SH-SY5Y (cell line): ENCODE data around the gene DIAPH1.

Source experiments
- GATA2 ChIP-seq: IDR thresholded peaks from 2 replicates; pipeline ENCODE4 v1.6.1; 2011; ENCODE audit warnings: mild to moderate bottlenecking, low read depth, low read length
- GATA3 ChIP-seq: IDR thresholded peaks from 2 replicates; pipeline ENCODE4 v1.6.1; 2011; ENCODE audit warnings: low read depth, mild to moderate bottlenecking, low read length, moderate library complexity

DIAPH1 gene

DNA sequence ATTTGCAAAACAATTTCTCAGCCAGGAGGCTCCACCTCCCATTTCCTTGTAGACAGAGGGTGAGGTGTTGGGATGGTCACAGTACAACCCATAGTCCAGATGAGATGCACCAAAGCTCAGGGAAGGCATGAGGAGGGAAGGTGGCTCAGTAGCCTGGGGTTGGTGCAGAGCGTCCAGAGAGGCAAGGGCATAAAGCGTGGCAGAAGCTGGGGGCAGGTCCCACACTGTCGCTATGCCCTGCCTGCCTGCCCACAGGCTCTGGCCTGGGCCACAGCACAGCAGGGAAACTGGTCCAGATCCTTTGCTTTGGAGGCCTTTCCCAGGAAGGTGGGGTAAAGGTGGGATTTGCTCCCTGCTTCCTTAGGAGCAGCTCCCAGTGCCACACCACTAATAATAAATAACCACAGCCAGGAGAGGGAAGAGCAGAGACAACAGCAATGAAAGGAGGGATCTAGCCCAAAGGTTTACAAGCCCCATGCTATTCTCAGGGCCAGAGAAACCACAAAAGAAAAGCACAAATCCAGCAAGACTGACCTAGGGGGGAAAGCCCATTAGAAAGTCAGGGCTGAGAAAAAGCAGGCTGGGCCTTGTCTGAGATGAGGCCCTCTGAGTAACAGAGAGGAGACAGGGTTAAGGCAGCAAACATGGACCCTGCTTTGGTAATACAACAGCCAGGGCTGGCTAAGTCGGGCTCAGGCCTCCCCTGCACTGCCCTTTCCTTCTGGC, 102.7 kb downstream of the DIAPH1 start:
- TF ChIP-seq GATA2: no peak
- TF ChIP-seq GATA3: no peak

DNA sequence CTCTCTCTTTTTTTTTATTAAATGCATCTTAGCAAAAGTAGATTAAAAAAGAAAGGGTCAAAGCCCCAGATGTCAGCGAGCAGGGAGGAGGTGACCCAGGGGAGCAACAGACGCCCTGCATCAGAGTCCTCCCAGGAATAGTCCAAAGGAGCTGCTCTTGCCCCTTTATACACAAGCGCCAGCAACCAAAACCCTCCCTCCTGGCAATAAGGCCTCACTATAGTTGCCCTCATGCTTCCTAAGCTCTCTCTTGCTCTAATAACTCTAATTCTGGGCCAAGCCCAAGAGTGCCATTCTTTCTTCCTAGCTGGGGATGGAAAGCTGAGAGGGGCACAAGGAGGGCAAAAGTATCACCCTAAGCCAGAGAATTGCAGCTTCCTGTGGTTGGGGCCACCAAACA, 103.7 kb downstream of the DIAPH1 start:
- TF ChIP-seq GATA3 (no peak), GATA2 (no peak)

- TF ChIP-seq GATA3 (no peak), GATA2 (no peak)
Observed at GRCh38 chr5:141514330-141515133, 104.3 kb downstream of the DIAPH1 start.

DNA sequence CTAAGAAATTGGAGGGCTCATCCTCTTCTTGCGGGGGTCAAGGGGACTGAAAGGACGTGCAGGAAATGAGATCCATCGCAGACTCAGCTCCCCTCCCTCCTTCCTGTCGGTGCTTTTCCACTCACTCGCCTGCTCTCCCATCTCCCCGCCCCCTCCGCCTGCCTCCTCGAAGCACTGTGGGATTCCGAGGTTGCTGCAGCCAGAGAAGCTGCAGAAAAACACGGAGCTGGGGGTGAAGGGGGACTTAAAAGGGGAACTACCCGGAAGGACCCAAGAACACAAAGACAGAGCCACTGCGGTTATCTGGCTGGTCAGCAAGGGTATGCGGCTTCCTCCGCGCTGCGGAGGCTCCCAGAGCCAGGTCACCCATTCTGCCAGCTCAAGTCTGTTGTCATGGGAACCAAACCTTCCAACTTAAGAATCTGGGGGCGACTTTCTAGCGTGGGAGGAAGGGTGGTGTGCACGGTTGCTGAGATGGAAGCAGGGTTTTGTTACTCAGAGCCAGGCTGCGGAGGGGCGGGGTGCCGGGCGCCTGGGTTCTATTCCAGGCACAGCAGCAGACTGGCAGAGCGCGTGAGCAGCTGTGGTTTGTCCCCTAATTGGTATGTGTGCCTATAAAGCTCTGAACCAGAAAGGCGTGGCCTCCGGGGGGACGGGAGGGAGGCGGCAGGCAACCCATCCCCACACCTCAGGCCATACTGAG, 105.0 kb downstream of the DIAPH1 start:
- TF ChIP-seq GATA2: peak; percentile 10; the same call in 1 of the 2 replicates
- TF ChIP-seq GATA3: no peak

DNA sequence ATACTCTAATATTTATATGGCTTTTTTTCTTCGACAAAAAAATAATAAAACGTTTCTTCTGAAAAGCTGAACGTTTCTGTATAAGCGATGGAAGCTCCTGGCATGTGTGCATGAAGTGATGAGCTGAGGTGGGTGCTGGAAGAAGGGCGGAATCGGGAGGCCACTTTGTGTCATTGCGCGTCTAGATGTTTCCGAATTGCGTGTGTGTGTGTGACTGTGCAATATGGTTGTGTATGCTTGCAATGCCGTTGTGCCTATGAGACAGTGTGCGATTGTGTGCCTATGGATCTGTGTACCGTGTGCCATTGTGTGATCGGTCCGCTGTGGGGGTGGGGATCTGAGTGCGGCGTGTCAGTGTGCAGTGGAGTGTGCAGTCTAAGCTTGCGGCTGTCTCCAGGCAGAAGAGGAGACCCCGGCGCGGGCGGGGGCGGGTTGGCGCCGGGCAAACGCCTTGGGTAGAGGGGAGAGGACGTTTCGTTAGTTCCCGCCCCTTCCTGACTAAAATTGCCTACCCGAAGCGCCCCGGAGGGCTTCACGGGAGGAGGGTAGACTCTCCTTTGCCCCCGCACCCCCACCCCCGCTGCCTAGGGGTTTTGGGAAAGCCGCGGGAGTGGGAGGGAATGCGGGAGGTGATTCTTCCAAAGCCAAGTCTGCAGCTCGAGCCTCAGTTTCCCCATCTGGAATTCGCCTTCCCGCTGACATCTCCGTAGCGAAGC, 105.7 kb downstream of the DIAPH1 start:
- TF ChIP-seq GATA2 (no peak), GATA3 (no peak)

- TF ChIP-seq GATA2 (no peak), GATA3 (no peak)
Observed at GRCh38 chr5:141512390-141512910, 106.3 kb downstream of the DIAPH1 start.

GRCh38 chr5:141511771-141512325, 107.0 kb downstream of the DIAPH1 start:
- no peak for TF ChIP-seq GATA2

DNA sequence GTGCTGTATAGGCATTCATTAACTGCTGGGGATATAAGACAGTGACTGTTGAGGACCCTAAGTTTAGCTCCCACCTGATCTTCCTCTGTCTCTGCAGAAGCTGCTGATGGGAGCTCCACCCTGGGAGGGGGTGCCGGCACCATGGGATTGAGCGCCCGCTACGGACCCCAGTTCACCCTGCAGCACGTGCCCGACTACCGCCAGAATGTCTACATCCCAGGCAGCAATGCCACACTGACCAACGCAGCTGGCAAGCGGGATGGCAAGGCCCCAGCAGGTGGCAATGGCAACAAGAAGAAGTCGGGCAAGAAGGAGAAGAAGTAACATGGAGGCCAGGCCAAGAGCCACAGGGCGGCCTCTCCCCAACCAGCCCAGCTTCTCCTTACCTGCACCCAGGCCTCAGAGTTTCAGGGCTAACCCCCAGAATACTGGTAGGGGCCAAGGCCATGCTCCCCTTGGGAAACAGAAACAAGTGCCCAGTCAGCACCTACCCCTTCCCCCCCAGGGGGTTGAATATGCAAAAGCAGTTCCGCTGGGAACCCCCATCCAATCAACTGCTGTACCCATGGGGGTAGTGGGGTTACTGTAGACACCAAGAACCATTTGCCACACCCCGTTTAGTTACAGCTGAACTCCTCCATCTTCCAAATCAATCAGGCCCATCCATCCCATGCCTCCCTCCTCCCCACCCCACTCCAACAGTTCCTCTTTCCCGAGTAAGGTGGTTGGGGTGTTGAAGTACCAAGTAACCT, 107.8 kb downstream of the DIAPH1 start:
- TF ChIP-seq GATA3: no peak
- TF ChIP-seq GATA2: no peak

- TF ChIP-seq GATA3: no peak
Observed at GRCh38 chr5:141510160-141510559, 108.6 kb downstream of the DIAPH1 start.

DNA sequence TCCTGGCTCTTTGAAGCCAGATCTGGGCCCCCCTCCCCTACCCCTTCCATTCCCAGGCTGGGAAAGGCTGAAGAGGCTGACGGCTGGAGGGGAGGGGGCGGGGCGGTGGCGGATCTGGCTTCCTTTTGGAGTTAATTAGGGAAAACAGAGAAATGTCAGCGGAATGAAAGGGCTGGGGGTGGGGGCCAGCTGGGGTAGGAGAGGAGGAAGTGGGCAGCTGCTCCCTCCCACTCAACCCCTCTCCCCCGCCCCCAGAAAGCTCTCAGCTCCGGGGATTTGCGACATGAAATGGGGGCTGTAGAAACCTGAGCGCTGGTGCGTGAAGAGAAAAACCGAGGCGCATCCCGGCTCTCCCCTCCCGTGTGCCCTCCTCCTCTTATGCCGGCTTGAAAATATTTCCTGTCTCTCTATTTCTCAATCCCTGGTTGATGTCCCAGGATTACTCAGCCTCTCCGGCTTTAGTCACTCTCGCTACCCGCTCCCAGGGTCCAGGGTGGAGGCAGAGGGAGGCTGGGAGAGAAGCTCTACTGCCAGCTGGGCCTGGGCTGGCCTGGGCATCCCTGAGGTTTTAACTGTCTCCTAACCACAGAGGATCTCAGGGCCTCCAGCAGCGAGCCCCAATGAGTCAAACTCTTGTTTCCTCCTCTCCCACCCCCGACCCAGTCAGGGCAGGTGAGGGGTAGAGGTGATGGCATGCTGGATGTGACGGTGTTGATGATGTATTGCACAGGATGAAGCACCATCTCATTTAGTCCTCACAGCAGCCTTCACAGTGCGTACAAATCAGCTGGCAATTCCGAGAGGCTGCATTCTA, 109.8 kb downstream of the DIAPH1 start:
- TF ChIP-seq GATA2 (no peak), GATA3 (no peak)

GRCh38 chr5:141508440-141508797, 110.4 kb downstream of the DIAPH1 start:
- no peak for TF ChIP-seq GATA3
- TF ChIP-seq GATA2: no peak

GRCh38 chr5:141507387-141508091, 111.3 kb downstream of the DIAPH1 start:
- TF ChIP-seq GATA3: no peak
- no peak for TF ChIP-seq GATA2
